ENCODE measurements around the gene HRAS. TPM values are rescaled to one million over a fixed set of nuclear protein-coding genes. Genes with fewer than 3 reads are reported as not detected.
"Not testable (repeated sequence)": the region's sequence is repeated elsewhere in the genome, so short reads cannot be mapped to it uniquely, and the experiment has no call there.

HRAS gene
- total RNA-seq, 6 donors from 2014 or later, result 45.5 to 85.0 (median 59.9) TPM

DNA sequence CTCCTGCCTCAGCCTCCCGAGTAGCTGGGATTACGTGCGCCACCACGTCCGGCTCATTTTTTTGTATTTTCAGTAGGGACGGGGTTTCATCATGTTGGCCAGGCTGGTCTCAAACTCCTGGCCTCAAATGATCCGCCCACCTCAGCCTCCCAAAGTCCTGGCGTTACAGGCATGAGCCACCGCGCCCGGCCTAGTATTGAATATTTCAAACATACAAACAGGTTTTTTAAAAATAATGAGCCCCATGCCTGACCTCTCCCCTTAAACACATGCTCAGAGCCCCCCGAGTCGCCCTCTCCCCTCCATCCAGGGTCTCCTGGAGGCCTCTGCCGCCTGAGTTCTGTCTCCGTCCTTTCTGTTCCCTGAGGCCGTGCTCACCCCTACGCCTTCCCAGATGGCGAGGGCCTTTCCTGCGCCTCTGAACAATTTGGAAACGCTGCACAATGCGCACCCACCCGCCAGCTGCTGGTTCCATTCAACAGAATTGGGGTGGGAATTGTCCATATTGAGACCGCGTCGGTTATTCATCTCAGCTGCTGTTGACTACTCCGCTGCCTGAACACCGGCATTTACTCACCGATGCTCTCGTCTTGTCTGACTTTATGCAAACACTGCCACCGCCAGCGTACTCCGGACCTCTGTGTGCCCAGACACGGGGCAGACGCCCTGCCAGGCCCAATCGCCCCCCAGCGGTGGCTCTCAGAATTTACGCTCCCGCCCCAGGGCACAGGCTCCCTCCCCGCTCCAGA is 14.8 kb downstream of the HRAS start:
- DNase-seq, result peak in 1 of 2 donors; percentile 74
- H3K27ac ChIP-seq, result no peak overlapping the region
- no peaks in the 10 kb centered on the region for H3K27me3 ChIP-seq
- TF ChIP-seq CTCF (IDR thresholded peaks at IDR 0.05) (no peak), POLR2A (IDR thresholded peaks at IDR 0.05) (no peak), EP300 (IDR thresholded peaks at IDR 0.05) (no peak), POLR2AphosphoS5 (IDR thresholded peaks at IDR 0.05) (no peak)
- ATAC-seq (ENCODE audit: low FRiP score in 2 of 2), result no peak
- 93 to 95% methylated on average over 39 of the region's 39 CpGs for WGBS, 2 donors
- H3K9me3 ChIP-seq, result no peaks in the 10 kb centered on the region
- H3K4me1 ChIP-seq, result peaks cover 0 to 12% (median 6%) of the 10 kb centered on the region in 4 donors
- no peaks in the 10 kb centered on the region for H3K36me3 ChIP-seq
- H3K4me3 ChIP-seq, result no peak overlapping the region

GRCh38 chr11:518463-519202 is 16.7 kb downstream of the HRAS start:
- peak; percentile 95 to 98 for DNase-seq
- WGBS, 2 donors, result 17 to 29% methylated on average over 29 to 38 of the region's 74 CpGs
- H3K27ac ChIP-seq, result peak overlapping the region; percentile 58 to 81 (median 62)
- peaks cover 0 to 7% (median 2%) of the 10 kb centered on the region in 4 donors for H3K36me3 ChIP-seq
- H3K9me3 ChIP-seq, result no peaks in the 10 kb centered on the region
- TF ChIP-seq EP300 (IDR thresholded peaks at IDR 0.05) (peak in 2 of 4 donors; percentile 39 to 53), POLR2AphosphoS5 (IDR thresholded peaks at IDR 0.05) (peak; percentile 57 to 72), CTCF (IDR thresholded peaks at IDR 0.05) (peak; percentile 100), POLR2A (IDR thresholded peaks at IDR 0.05) (peak in 1 of 4 donors; percentile 52)
- no peaks in the 10 kb centered on the region for H3K27me3 ChIP-seq
- H3K4me3 ChIP-seq, result peak overlapping the region in 3 of 4 donors; percentile 25 to 44 (median 38)
- H3K4me1 ChIP-seq, result peaks cover 0 to 12% (median 6%) of the 10 kb centered on the region in 4 donors
- peak; percentile 98 to 99 for ATAC-seq (ENCODE audit: low FRiP score in 2 of 2)

DNA sequence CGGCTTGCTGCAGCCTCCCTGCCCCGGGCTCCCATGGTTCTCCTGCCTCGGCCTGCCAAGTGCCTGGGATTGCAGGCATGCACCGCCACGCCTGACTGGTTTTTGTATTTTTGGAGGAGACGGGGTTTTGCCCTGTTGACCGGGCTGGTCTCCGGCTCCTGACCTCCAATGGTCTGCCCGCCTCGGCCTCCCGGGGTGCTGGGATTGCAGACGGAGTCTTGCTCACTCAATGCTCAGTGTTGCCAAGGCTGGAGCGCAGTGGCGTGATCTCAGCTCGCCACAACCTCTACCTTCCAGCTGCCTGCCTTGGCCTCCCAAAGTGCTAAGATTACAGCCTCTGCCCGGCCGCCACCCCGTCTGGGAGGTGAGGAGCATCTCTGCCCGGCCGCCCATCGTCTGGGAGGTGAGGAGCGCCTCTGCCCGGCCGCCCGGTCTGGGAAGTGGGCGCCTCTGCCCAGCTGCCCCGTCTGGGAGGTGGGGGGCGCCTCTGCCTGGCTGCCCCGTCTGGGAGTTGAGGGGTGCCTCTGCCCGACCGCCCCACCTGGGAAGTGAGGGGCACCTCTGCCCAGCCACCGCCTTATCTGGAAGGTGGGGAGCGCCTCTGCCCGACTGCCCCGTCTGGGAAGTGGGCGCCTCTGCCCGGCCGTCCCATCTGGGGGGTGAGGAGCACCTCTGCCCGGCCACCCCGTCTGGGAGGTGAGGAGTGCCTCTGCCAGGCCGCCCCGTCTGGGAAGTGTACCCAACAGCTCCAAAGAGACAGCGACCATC is 18.3 kb downstream of the HRAS start:
- H3K27ac ChIP-seq; H3K27me3 ChIP-seq; H3K9me3 ChIP-seq; ATAC-seq (ENCODE audit: low FRiP score in 2 of 2); H3K4me3 ChIP-seq: not testable (repeated sequence)
- DNase-seq, result peak in 1 of 2 donors; percentile 80
- H3K36me3 ChIP-seq, result peaks cover 0 to 15% (median 2%) of the 10 kb centered on the region in 4 donors
- H3K4me1 ChIP-seq, result peaks cover 0 to 12% (median 6%) of the 10 kb centered on the region in 4 donors
- 97% methylated on average over 13 to 37 of the region's 43 CpGs for WGBS, 2 donors

DNA sequence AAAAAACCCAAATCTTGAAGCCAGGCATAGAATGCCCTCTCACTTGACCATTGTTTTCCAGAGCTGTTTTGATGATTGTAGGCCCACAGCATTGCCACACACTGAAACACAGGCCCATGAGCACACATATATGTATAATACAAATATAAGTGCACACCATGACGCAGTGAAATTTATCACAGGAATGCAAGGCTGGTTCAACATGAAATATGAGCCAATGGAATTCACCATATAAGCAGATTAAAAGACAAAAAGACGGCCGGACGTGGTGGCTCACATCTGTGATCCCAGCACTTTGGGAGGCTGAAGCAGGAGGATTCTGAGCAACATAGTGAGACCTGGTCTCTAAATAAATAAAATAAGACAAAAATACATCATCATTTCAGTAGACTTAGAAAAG is 19.0 kb downstream of the HRAS start:
- no peaks in the 10 kb centered on the region for H3K9me3 ChIP-seq
- H3K27me3 ChIP-seq, result no peaks in the 10 kb centered on the region
- H3K4me1 ChIP-seq, result peaks cover 0 to 12% (median 6%) of the 10 kb centered on the region in 4 donors
- ATAC-seq (ENCODE audit: low FRiP score in 2 of 2) (no peak), DNase-seq (no peak)
- H3K27ac ChIP-seq, result no peak overlapping the region
- H3K4me3 ChIP-seq, result no peak overlapping the region
- peaks cover 0 to 19% (median 2%) of the 10 kb centered on the region in 4 donors for H3K36me3 ChIP-seq
- 98 to 100% methylated on average over 4 of the region's 4 CpGs for WGBS, 2 donors
- no peak for TF ChIP-seq EP300 (IDR thresholded peaks at IDR 0.05)

DNA sequence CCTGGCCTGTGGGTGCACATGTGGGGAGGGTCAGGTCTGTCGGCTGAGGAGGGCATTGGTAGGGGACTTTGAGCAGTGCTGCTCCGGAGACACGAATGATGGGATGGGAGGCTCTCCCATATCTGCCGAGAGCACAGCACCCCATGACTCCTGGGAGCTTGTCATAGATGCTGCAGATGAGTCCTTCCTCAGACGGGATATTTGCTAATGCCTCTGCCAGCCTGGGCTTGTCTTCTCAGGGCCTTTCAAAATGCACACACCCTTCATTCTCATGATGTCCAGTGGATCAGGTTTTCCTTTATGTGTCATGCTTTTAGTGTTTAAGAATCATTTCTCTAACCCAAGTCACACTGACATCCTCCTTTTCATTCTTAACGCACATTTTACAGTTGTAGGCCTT is 20.2 kb downstream of the HRAS start:
- no peaks in the 10 kb centered on the region for H3K27me3 ChIP-seq
- H3K9me3 ChIP-seq, result no peaks in the 10 kb centered on the region
- no peak for TF ChIP-seq POLR2A (IDR thresholded peaks at IDR 0.05)
- no peak for TF ChIP-seq POLR2AphosphoS5 (IDR thresholded peaks at IDR 0.05)
- TF ChIP-seq EP300 (IDR thresholded peaks at IDR 0.05), result no peak
- TF ChIP-seq CTCF (IDR thresholded peaks at IDR 0.05), result no peak
- ATAC-seq (ENCODE audit: low FRiP score in 2 of 2) (no peak), DNase-seq (no peak)
- WGBS, 2 donors, result 90 to 93% methylated on average over 6 of the region's 6 CpGs
- peaks cover 0 to 25% (median 5%) of the 10 kb centered on the region in 4 donors for H3K36me3 ChIP-seq
- H3K4me1 ChIP-seq, result peaks cover 0 to 12% (median 6%) of the 10 kb centered on the region in 4 donors
- no peak overlapping the region for H3K4me3 ChIP-seq
- H3K27ac ChIP-seq, result no peak overlapping the region

All from upper lobe of left lung (tissue), 6 donors.